Activated naive CD4-positive, alpha-beta T cell treated with anti-CD3 and anti-CD28 coated beads, Interleukin-2, amount 50 U/mL, for 16 hours (primary cell): ENCODE measurements around the gene LTA.
"Not testable (repeated sequence)": the region's sequence is repeated elsewhere in the genome, so short reads cannot be mapped to it uniquely, and the experiment has no call there.

Experiments used
- DNase-seq: peaks from one replicate; pipeline ENCODE4 v3.0.0-alpha.2; 2020

LTA gene

GRCh38 chr6:31590691-31591090, 18.6 kb downstream of the LTA start:
- not testable (repeated sequence) for DNase-seq

- DNase-seq = no peak
Observed at GRCh38 chr6:31592396-31592771, 20.3 kb downstream of the LTA start.

- peak; percentile 38 for DNase-seq
Observed at GRCh38 chr6:31597006-31597405, 24.9 kb downstream of the LTA start.

DNA sequence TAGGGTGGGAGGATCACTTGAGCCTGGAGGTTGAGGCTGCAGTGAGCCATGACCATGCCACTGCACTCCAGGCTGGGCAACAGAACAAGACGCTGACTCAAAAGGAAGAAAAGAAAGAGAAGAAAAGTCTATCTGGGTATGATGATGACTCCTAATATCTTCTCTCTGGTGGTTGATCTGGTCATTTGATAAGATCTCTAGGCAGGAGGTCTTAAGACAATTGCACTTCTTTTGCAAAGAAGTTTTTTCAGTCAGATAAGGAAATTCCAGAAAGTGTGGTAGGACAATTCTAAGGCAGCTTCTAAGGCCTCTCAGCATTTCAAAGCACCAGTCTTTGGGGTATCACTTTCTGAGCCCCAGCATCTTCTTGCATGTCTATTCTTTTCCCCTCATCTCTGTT, 35.2 kb downstream of the LTA start:
- DNase-seq = no peak

DNA sequence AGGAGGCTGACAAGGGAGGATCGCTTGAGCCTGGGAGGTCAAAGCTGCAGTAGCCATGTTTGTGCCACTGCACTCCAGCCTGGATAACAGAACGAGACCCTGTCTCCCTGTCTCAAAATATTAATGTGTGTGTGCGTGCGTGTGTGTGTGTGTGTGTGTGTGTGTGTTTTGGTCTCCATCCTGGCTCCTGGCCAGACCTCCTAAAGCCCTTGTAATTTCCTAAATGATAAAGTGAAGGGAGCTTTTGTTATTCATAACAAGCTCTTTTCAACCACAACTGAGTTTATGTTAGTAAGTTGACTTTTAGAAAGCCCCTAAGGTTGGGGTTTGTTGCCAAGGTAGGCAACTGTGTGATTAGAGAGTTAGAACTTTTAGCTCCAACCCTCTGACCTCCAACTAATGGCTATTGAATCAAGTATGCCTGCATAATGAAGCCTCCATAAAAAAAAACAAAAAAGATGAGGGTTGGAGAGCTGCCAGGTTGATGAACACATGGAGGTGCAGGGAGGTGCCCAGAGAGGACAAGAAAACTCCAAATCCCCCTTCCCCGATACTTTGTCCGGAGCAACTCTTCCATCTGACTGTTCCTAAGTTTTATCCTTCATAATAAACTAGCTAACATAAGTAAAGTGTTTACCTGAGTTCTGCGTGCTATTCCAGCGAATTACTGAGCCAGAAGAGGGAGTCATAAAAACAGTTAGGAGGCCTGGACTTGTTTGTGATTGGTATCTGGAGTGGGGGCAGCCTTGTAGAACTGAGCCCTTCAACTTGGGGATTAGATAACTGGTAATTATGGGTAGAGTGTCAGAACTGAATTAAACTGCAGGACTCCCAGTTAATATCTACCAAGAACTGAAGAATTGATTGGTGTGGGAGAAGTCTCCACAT, 37.7 kb downstream of the LTA start:
- DNase-seq = no peak

- DNase-seq = no peak
Observed at GRCh38 chr6:31610968-31611367, 38.9 kb downstream of the LTA start.

DNA sequence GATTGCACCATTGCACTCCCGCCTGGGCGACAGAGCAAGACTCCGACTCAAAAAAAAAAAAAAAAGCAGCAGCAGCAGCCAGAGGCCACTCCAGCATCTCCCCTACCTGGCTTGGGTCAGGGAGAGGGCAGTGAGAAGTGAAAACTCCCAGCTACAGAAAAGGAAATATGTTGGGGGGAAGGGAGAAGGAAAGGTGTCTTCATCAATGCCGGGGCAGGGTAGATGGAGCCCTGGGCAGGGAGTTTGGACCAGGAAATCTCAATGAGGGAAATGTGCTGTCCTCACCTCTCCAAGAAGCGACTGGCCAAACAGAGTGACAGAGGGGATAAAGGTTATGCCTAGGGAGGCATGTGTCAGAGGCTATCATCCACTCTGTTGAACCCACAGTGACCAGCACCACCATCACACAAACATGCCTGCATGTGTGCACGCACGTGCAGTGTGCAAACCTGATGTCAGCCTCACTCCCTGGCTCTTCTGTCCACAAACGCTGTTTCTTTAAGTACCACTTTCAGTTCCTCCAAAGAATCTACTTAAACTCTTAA, 42.1 kb downstream of the LTA start:
- no peak for DNase-seq

DNA sequence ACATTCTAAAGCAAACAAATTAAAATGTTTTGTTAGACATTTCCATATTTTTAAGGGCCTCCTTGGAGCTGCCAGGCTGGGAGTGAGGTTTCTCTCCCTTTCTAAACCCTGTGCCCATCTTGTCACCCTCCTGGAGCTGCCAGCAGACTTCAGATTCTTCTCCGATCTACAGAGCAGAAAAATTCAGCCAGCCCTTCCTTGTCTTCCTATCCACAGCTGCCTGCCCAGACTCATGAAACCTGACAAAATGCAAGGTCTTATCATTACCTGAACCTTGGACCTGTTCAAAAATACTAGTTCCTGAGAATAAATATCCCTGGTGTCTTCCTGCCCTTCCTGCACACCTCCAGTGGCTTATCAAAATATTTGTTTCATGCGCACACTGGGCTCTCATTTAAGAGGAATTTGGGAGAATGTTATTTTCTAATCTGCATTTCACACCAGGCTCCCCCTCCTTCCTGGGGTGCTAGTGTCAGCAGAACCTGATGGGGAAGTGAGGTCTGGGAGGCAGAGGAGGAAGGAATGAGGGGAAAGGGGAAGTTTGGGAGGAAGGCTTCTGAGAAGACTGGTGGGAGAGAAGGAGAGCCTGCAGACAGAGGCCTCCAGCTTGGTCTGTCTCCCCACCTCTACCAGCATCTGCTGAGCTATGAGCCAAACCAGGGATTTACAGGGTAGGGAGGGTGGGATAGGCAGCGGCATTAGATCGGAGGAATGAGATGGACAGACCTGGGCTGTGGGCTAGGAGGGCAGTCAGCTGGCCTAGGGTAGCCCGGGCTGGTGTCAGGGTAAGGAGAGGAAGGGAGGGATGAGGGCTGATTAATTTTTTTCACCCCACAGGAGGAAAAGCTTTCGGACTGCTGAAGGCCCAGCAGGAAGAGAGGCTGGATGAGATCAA, 42.8 kb downstream of the LTA start, which contains the start of gene AIF1:
Gene AIF1, plus strand, starts transcription at position 551 of the 895 bp plus-strand sequence. Its CDS starts 96 bp downstream, at position 647.
- no peak for DNase-seq

DNA sequence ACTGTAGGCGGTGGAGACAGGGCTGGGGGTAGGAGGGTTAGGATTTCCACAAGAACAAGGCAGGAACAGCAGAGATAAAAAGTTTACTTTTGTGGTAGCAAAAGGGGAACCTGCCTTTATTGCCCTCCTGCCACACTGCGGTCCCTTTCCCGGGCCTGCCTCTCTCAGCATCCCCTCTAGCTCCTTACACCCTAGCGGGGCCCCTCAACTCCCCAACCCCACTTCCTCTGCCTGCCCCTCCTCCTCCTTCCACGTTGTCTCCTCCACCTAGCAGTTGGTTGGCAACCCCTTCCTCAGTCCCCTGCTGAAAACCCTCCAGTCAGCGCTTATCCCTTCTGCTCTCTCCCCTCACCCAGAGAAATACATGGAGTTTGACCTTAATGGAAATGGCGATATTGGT, 43.7 kb downstream of the LTA start:
- peak; percentile 34 for DNase-seq

DNA sequence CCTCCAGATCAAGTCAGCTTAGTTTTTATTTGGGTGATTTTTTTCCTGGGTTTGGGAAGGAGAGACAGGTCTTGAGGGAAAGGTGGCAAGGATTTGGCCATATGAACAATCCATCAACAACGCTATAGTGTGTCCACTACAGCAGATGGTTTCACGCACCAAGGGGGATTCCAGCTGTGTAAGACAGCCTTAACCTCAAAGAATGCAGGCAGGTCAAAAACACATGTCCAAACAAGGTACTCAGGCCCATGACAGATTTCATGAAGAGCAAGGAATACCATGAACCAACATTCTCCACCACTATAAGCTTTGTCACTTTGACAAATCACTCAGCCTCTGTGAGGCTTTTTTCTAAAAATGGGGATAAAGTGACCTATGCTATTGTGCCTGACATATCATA, 44.9 kb downstream of the LTA start:
- no peak for DNase-seq

DNA sequence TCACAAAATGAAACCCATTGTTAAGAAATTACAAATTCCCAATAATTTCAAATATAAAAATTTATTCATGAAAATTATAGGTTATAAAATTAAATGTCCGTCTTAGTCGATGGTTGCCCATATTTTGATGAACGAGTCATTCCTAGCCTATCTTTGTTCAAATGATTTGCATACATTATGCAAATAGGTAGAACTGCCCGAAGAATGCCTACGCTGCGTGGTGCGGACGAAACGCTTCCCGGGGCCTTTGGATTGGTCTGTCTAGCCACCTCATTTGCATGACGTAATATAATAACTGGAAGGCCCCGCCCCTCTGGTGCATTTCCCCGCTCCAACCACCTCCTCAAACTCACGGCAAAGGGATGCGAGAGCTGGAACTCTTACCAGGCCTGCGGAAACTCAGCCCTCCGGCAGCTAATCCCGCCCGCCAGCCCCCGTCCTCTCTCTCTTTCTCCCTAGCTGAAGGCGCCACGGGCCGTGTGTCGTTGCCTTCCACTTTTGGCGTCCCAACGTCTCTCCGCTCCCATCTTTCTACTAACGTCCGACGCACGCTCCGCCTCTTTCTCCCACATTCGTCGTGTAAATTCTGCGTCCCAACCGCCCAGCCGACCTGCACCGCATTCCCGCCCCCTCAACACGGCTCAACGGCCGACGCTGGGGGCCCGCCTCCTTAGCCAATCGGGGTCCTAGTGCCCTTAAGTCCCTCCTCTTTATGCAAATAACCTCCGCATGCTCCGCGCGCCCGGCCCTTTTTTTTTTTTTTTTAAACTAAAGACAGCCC, 47.9 kb downstream of the LTA start:
- DNase-seq = peak; percentile 97

DNA sequence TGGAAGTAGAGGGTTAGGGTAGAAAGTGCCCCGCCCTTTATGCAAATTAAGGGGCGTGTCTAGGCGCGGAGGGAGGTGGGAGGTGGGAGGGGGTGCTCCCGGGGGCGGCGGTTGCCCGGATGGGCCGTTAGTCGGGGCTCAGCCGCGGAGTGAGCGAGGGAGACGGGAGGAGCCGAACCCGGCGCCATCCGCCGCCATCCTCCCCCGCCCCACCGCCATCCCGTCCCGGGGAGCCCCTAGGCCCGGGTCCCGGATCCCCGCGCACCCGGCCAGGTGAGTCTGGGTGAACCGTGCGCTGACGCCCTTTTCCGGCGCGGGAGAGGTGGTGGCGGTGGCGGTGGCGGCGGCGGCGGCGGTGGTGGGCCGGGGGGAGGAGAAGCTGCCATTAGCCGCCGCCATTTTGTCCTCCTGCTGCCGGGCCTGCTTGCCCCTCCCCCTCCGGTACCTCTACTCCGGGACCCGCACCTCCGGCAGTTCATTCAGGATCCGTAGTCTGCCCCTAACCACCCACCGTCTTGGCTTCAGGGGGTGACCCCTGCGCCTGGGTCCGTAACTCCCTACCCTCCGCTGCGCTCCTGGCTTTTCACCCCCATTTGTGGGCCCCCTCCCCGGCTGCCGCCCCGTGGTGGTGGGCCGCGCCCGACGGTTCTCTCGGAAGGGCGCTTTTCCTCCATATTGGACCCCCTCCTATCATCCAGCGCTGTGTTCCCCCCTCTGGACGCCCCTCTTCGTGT, 48.7 kb downstream of the LTA start, which contains the start of gene PRRC2A:
Gene PRRC2A, plus strand, starts transcription at position 130 of the 734 bp plus-strand sequence. CDS start 2,075 bp downstream, outside the sequence.
- peak; percentile 95 for DNase-seq

DNA sequence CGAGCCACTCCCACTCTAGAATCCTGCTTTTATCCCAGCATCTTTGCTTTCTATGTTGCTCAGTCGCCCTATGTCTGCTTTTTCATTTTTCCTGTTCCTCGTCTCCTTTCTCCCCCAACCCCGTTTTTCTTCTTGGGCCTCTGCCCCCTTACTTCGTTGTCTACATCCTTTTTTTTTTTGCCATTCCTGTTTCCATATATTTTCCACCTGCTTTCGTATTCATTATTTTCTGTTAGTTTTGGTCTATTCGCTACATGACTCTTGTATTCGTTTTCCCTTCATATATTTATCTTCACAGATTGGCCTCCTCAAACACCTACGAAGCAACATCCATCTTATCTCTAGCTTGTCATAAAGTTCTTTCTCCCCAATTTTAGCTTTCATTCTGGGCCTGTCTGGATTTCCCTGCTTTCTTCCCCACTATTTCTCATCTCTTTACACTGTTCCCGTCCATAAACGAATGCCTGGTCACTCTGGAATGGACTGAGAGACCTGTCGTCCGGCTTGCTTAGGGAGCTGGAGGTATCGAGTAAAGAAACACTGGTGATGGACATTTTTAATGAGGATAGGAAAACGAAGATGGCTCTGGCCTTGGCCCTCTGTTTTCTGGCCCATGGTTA, 49.3 kb downstream of the LTA start:
- DNase-seq = no peak

DNA sequence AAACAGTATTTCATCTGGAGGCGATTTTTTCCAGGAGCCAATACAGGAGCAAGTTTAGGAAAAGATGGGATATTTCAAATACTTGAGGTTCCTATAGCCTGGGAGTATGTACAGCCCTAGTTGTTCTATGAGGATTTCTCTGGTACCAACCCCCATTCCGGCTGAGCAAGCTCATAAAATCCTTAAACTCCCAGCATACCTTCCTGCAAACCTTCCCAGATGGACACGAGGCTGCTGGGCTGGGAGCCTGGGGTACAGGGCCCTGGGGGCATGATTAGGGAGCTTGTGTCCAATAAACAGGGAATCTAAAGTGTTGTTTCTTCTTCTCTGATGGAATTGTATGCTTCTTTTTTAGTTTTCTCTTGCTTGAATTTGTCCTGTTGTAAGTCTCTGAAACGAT, 49.9 kb downstream of the LTA start:
- no peak for DNase-seq

DNA sequence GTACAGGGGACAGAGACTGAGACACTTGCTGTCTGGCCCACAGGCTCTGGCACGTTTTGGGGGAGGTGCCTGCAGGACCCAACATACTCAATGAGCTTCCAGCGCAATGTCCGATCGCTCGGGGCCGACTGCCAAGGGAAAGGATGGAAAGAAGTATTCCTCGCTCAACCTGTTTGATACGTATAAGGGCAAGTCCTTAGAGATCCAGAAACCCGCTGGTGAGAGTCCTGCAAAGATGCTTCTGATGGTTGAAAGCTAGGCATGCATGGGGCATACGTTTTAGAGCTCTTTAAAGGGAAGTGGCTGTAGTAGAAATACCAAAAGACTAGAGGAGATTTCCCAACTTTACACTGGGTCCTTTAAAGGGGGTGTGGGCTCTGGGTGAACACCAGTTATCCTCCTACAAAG, 50.6 kb downstream of the LTA start:
- DNase-seq = no peak
